HCT116 (cell line): Measurements from ENCODE around the gene STPG2.

ENCODE experiments used
- CBX3 ChIP-seq: IDR thresholded peaks from 2 replicates; pipeline ENCODE4 v1.6.1; 2012; ENCODE audit warnings: low read depth
- CEBPB ChIP-seq: IDR thresholded peaks from 2 replicates; pipeline ENCODE4 v1.6.1; 2012; ENCODE audit warnings: low read depth
- CTCF ChIP-seq, 3 experiments: fragments of 200-600 bp in 1 of 3; sonication (generic) in 1 of 3; IDR thresholded peaks in 2 of 3; conservative IDR thresholded peaks in 1 of 3; 2 replicates each; pipeline ENCODE4 v1.5.1; 2012 to 2017; ENCODE audit warnings: low read depth in 2 of 3, low read length in 2 of 3, antibody characterized with exemption in 1 of 3, borderline replicate concordance in 1 of 3, control low read depth in 1 of 3, mild to moderate bottlenecking in 1 of 3, mixed read lengths in 1 of 3, mixed run types in 1 of 3, moderate library complexity in 1 of 3; ENCODE audit not compliant: insufficient read depth in 1 of 3
- EZH2 ChIP-seq: fragments of 200-600 bp; sonication (generic); IDR thresholded peaks from 2 replicates; pipeline ENCODE4 v1.6.1; 2017; ENCODE audit warnings: antibody characterized with exemption, mixed run types
- JUND ChIP-seq: IDR thresholded peaks from 2 replicates; pipeline ENCODE4 v1.6.1; 2012
- POLR2A ChIP-seq: IDR thresholded peaks from 2 replicates; pipeline ENCODE4 v1.7.0; 2011; ENCODE audit warnings: borderline replicate concordance; ENCODE audit not compliant: insufficient read depth, insufficient read length; ENCODE audit errors: extremely low read depth
- POLR2AphosphoS5 ChIP-seq: IDR thresholded peaks from 2 replicates; pipeline ENCODE4 v1.6.1; 2011; ENCODE audit warnings: mild to moderate bottlenecking, low read depth, low read length, moderate library complexity
- RAD21 ChIP-seq: IDR thresholded peaks from 2 replicates; pipeline ENCODE4 v1.6.1; 2012; ENCODE audit warnings: low read depth, mild to moderate bottlenecking
- YY1 ChIP-seq: IDR thresholded peaks from 2 replicates; pipeline ENCODE4 v1.6.1; 2011; ENCODE audit warnings: low read length, low read depth, moderate library complexity, mild to moderate bottlenecking; ENCODE audit not compliant: insufficient replicate concordance; ENCODE audit errors: extremely low read depth
- ZNF274 ChIP-seq: fragments of 200-500 bp; sonication (Bioruptor generic); IDR thresholded peaks from 2 replicates; pipeline ENCODE4 v1.6.1; 2014; ENCODE audit warnings: mild to moderate bottlenecking, low read depth, low read length, inconsistent platforms
- TF ChIP-seq, protein P1 (sequence below): IDR thresholded peaks from 2 replicates; pipeline ENCODE4 v1.6.1; 2012
- TF ChIP-seq, protein P2 (sequence below): IDR thresholded peaks from 2 replicates; pipeline ENCODE4 v1.6.1; 2012; ENCODE audit warnings: low read depth

DNA sequence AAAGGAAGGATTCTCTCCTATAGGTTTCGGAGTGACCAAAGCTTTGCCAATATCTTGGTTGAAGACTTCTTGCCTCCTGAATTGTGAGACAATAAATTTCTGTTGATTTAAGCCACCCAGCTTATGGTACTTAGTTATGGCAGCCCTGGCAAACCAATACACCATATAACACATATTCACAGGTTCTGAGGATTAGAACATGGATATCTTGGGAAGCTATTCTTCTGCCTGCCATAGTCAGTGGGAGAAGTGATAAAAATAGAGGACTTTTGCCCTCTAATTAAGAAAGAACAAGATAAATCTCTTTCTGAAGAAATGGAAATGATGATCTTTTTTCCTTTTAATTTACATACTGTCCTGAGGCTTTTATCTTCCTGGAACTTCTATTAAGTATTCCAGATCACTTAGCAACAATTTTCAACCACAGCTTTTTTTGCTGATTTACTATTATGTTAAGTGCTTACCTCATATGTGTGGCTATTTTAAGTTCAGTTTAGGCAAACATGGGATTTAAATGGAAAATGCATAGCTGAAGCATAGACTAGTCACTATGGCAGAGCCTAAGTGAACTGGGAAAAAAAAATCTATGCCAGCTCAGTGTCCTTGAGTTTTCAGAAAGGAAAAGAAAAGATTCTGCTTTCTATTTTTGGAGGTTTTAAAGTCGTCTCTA is 381.7 kb downstream of the STPG2 start:
- no peak for TF ChIP-seq CEBPB
- TF ChIP-seq POLR2AphosphoS5, result no peak
- TF ChIP-seq POLR2A, result no peak
- no peak for TF ChIP-seq JUND
- TF ChIP-seq CTCF (IDR thresholded peaks at IDR 0.05 in 2 of 3, conservative IDR thresholded peaks at IDR 0.05 in 1 of 3; ENCODE audit: borderline replicate concordance in 1 of 3, insufficient read depth in 1 of 3, low read depth in 2 of 3, low read length in 2 of 3), result no peak
- TF ChIP-seq RAD21, result no peak
- TF ChIP-seq, protein P1, sequence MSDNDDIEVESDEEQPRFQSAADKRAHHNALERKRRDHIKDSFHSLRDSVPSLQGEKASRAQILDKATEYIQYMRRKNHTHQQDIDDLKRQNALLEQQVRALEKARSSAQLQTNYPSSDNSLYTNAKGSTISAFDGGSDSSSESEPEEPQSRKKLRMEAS, result no peak
- TF ChIP-seq YY1, result no peak
- no peak for TF ChIP-seq EZH2
- TF ChIP-seq CBX3, result no peak
- TF ChIP-seq ZNF274, result no peak
- TF ChIP-seq, protein P2, sequence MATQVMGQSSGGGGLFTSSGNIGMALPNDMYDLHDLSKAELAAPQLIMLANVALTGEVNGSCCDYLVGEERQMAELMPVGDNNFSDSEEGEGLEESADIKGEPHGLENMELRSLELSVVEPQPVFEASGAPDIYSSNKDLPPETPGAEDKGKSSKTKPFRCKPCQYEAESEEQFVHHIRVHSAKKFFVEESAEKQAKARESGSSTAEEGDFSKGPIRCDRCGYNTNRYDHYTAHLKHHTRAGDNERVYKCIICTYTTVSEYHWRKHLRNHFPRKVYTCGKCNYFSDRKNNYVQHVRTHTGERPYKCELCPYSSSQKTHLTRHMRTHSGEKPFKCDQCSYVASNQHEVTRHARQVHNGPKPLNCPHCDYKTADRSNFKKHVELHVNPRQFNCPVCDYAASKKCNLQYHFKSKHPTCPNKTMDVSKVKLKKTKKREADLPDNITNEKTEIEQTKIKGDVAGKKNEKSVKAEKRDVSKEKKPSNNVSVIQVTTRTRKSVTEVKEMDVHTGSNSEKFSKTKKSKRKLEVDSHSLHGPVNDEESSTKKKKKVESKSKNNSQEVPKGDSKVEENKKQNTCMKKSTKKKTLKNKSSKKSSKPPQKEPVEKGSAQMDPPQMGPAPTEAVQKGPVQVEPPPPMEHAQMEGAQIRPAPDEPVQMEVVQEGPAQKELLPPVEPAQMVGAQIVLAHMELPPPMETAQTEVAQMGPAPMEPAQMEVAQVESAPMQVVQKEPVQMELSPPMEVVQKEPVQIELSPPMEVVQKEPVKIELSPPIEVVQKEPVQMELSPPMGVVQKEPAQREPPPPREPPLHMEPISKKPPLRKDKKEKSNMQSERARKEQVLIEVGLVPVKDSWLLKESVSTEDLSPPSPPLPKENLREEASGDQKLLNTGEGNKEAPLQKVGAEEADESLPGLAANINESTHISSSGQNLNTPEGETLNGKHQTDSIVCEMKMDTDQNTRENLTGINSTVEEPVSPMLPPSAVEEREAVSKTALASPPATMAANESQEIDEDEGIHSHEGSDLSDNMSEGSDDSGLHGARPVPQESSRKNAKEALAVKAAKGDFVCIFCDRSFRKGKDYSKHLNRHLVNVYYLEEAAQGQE, result no peak
